Heart right ventricle (tissue), 16 donors: ENCODE results near the gene PLEKHG1. TPM values are rescaled to one million over a fixed set of nuclear protein-coding genes. Genes with fewer than 3 reads are reported as not detected.

ENCODE experiments used
- ATAC-seq, 8 donors: fragments of 200-7000 bp; cut with Tn5 transposase; one replicate each; pipeline ENCODE4 v1.9.1; 2020; ENCODE audit warnings: mild to moderate bottlenecking in 8 of 8, moderate library complexity in 8 of 8, moderate number of reproducible peaks in 1 of 8
- DNase-seq, 2 donors: peaks; one replicate each; pipeline ENCODE4 v3.0.0-alpha.2; 2020
- H3K27ac ChIP-seq, 10 donors: fragments of 200-600 bp; sonication (generic) in 2 of 10; one replicate each; pipeline versions ENCODE4 v1.5.0 to v1.8.0; 2020 to 2022; ENCODE audit warnings: mild to moderate bottlenecking in 3 of 10
- H3K27me3 ChIP-seq, 7 donors: fragments of 200-600 bp; one replicate each; pipeline ENCODE4 v1.8.0; 2021 to 2022; ENCODE audit warnings: mild to moderate bottlenecking in 2 of 7
- H3K36me3 ChIP-seq, 9 donors: fragments of 200-600 bp; sonication (generic) in 1 of 9; one replicate each; pipeline versions ENCODE4 v1.5.0 to v1.8.0; 2020 to 2022; ENCODE audit warnings: mild to moderate bottlenecking in 2 of 9
- H3K4me1 ChIP-seq, 9 donors: fragments of 200-600 bp; sonication (generic) in 1 of 9; one replicate each; pipeline versions ENCODE4 v1.5.0 to v1.8.0; 2020 to 2022; ENCODE audit warnings: mild to moderate bottlenecking in 4 of 9
- H3K4me3 ChIP-seq, 10 donors: fragments of 200-600 bp; sonication (generic) in 2 of 10; one replicate each; pipeline versions ENCODE4 v1.5.0 to v1.8.0; 2020 to 2022; ENCODE audit warnings: mild to moderate bottlenecking in 7 of 10, moderate library complexity in 2 of 10
- H3K9me3 ChIP-seq, 11 donors: fragments of 200-600 bp in 10 of 11; sonication (generic) in 2 of 11; one replicate each; pipeline versions ENCODE4 v1.5.0 to v1.8.0; 2013 to 2022; ENCODE audit warnings: mild to moderate bottlenecking in 2 of 11, control low read depth in 1 of 11, moderate library complexity in 1 of 11
- CTCF ChIP-seq, 9 donors: fragments of 200-600 bp; sonication (generic) in 2 of 9; IDR thresholded peaks; one replicate each; pipeline versions ENCODE4 v1.5.0 to v1.8.0; 2021 to 2022; ENCODE audit warnings: antibody characterized with exemption in 9 of 9, mild to moderate bottlenecking in 5 of 9, moderate library complexity in 1 of 9
- WGBS, 2 donors: extraction: QIAGEN DNeasy Blood & Tissue Kit; methylation state at CpG; one replicate each; pipeline ENCODE4 v1.1.7; 2013; ENCODE audit warnings: inconsistent platforms in 1 of 2; 5-methylcytosine and 5-hydroxymethylcytosine counted together
- intact Hi-C, 10 donors: fragments of 100-400 bp; cut with DNase I; formaldehyde crosslinking; loops; one replicate each; pipeline versions ENCODE4 v1.11.1 to v1.14.2; 2022
- long read RNA-seq, 3 donors: library from polyadenylated mRNA; unstranded; transcript quantifications; one replicate each; pipeline ENCODE4 v2.0.0, GENCODE V29; 2020 to 2021
- polyA plus RNA-seq, 2 donors: library from polyadenylated mRNA; stranded (reverse); fragments of 200-250 nt; gene quantifications; one replicate each; pipeline ENCODE4 v1.2.3, GENCODE V29; 2013
- total RNA-seq, 10 donors: library from RNA; stranded (reverse); fragmentation: NEBNext Ultra II Directional in 3 of 10; extraction: Animal tissue kit (Norgen Biotek cat#: 25700) in 3 of 10; gene quantifications; one replicate each; pipeline versions ENCODE4 v1.2.1 to v1.2.4, GENCODE V29; 2021 to 2023
- donor health status: Arrhythmogenic right ventricular cardiomyopathy.
- donor health status: ischemic (EF 13 %, LVEDD 7.1; RV severe dilation, severe dysfunction).
- donor health status: healthy with polysubstance abuse.
- donor health status: DM: no; HTN: yes; CAD: no.
- donor health status: DM: no; HTN: no; CAD: no.
- donor health status: ischemic (EF 25% LVEDD 6.9; RV normal size, moderate dysfunction).
- donor health status: ischemic (EF 25% LVEDD 5.7; RV mildly dilated, moderate dysfunction).
- donor health status: healthy.
- donor health status: DM: yes; HTN: yes; CAD: no.
- donor health status: Ischemic cardiomyopathy.
- donor health status: ischemic (EF 35%, LVEDD 5.7; RV mildly dilated, moderate dysfunction).
- donor health status: nonischemic (EF 11% LVEDD 7.7; RV severe dilation, severe dysfunction).
- donor health status: DM: yes; HTN: yes; CAD: no.
- donor health status: PGD.
- donor health status: ischemic (EF 29% LVEDD 5.4; RV normal size, mild dysfunction).
- donor health status: nonischemic (EF 23%, LVEDD 6.1; RV moderate dilation, normal function).

Gene PLEKHG1
- total RNA-seq = 10 to 100 TPM in 5 of 10 donors, 1 to 10 TPM in 5; 7.6 to 22.2 (median 9.6) TPM
- polyA plus RNA-seq = 1 to 10 TPM; 2.6 to 3.2 TPM
- long read RNA-seq, donor 1, partial matches to known transcripts = 2 of 5 reads
- long read RNA-seq, donor 1, other reads (novel, unspliced or antisense) = 3 of 5 reads
- long read RNA-seq, donor 2, partial matches to known transcripts = 4 of 6 reads
- long read RNA-seq, donor 2, other reads (novel, unspliced or antisense) = 2 of 6 reads
- long read RNA-seq, donor 3, full-length matches to known transcripts = 2 of 53 reads
- long read RNA-seq, donor 3, partial matches to known transcripts = 37 of 53 reads
- long read RNA-seq, donor 3, other reads (novel, unspliced or antisense) = 14 of 53 reads

- no peak for TF ChIP-seq CTCF (IDR thresholded peaks at IDR 0.05)
- H3K36me3 ChIP-seq = no peaks in the 10 kb centered on the region
- DNase-seq (peak; percentile 77 to 82), ATAC-seq (peak; percentile 87 to 97 (median 90))
- peak within 1 kb of the TSS; percentile 84 to 96 (median 90) for H3K27ac ChIP-seq
- H3K27me3 ChIP-seq = peaks cover 0 to 63% (median 6%) of the 10 kb centered on the region in 7 donors
- H3K4me1 ChIP-seq = peaks cover 0 to 25% (median 12%) of the 10 kb centered on the region in 9 donors
- H3K4me3 ChIP-seq = peak within 1 kb of the TSS; percentile 56 to 94 (median 80)
- intact Hi-C loops = loop anchor here in 9 of 10 donors (2.0 to 10.0 kb wide), 8 partner anchors 83 to 218 kb away; no protein-coding TSS in a partner anchor
- no peaks in the 10 kb centered on the region for H3K9me3 ChIP-seq
- 14 to 21% methylated on average over 43 to 54 of the region's 54 CpGs for WGBS, 2 donors
Measured at GRCh38 chr6:150599199-150600009, at the start of gene PLEKHG1. TSS of gene PLEKHG1 (plus strand) at chr6:150599885. CDS start at chr6:150733682, 133,797 bp downstream.

GRCh38 chr6:150550244-150550643 is 49.4 kb upstream of the PLEKHG1 start:
- no peak overlapping the region for H3K27ac ChIP-seq
- intact Hi-C loops = no loop called here
- DNase-seq (no peak), ATAC-seq (no peak)
- no peaks in the 10 kb centered on the region for H3K9me3 ChIP-seq
- H3K4me1 ChIP-seq = peaks cover 8 to 24% (median 15%) of the 10 kb centered on the region in 9 donors
- no peak overlapping the region for H3K4me3 ChIP-seq
- no peak for TF ChIP-seq CTCF (IDR thresholded peaks at IDR 0.05)
- H3K36me3 ChIP-seq = no peaks in the 10 kb centered on the region
- WGBS, 2 donors = 95 to 97% methylated on average over 5 of the region's 5 CpGs
- H3K27me3 ChIP-seq = peaks cover 0 to 4% (median 0%) of the 10 kb centered on the region in 7 donors

- 80 to 81% methylated on average over 5 of the region's 5 CpGs for WGBS, 2 donors
Measured at GRCh38 chr6:150557043-150557599, 42.6 kb upstream of the PLEKHG1 start.

More at GRCh38 chr6:150557043-150557599, 42.6 kb upstream of the PLEKHG1 start:
- ATAC-seq (no peak), DNase-seq (no peak)
- no peak overlapping the region for H3K4me3 ChIP-seq
- TF ChIP-seq CTCF (IDR thresholded peaks at IDR 0.05) = no peak
- H3K27ac ChIP-seq = no peak overlapping the region
- no peaks in the 10 kb centered on the region for H3K36me3 ChIP-seq
- no peaks in the 10 kb centered on the region for H3K4me1 ChIP-seq
- intact Hi-C loops = no loop called here
- H3K27me3 ChIP-seq = peaks cover 0 to 8% (median 0%) of the 10 kb centered on the region in 7 donors
- H3K9me3 ChIP-seq = peaks cover 0 to 6% (median 0%) of the 10 kb centered on the region in 11 donors
